Measurements from ENCODE around the gene AHCYL2.

DNA sequence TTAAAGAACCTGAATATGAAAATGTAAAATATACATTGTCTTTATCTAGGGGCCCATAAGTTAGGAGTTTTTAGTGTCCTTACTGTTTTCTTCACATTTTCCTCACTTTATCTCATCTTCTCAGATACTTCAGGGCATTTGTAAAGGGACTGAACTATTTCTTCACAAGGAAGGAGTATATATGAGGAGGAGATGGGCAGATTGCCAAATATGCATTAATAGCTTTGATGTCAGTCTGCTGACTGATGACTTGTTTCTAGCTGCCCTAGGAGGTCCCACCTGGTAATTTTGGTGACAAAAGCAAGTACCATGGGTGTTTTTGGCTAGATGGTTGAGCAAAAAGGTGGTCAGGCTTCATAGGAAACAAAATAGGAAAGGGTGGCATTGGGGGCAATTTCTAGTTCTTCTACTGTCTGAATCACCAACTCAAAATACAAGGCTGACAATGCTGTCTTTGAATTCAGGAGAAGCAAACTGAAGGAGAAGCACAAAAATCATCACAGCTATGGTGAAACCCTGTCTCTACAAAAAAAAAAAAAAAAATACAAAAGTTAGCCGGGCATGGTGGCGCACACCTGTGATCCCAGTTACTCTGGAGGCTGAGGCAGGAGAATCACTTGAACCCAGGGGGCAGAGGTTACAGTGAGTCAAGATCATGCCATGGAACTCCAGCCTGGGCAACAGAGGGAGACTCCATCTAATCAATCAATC lies 199.0 kb downstream of the AHCYL2 start:
- TF ChIP-seq CEBPB (IDR thresholded peaks at IDR 0.05; ENCODE audit: low read depth) (no peak), EZH2 (IDR thresholded peaks at IDR 0.05) (no peak), ELF1 (IDR thresholded peaks at IDR 0.05; ENCODE audit: borderline replicate concordance, low read depth) (no peak), FOSL1 (IDR thresholded peaks at IDR 0.05; ENCODE audit: low read depth) (no peak), RAD21 (IDR thresholded peaks at IDR 0.05; ENCODE audit: low read depth) (no peak), POLR2A (IDR thresholded peaks at IDR 0.05; ENCODE audit: borderline replicate concordance, extremely low read depth, insufficient read depth, insufficient read length) (no peak)
- TF ChIP-seq, protein P1, sequence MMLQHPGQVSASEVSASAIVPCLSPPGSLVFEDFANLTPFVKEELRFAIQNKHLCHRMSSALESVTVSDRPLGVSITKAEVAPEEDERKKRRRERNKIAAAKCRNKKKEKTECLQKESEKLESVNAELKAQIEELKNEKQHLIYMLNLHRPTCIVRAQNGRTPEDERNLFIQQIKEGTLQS (IDR thresholded peaks at IDR 0.05): no peak
- TF ChIP-seq, protein P2, sequence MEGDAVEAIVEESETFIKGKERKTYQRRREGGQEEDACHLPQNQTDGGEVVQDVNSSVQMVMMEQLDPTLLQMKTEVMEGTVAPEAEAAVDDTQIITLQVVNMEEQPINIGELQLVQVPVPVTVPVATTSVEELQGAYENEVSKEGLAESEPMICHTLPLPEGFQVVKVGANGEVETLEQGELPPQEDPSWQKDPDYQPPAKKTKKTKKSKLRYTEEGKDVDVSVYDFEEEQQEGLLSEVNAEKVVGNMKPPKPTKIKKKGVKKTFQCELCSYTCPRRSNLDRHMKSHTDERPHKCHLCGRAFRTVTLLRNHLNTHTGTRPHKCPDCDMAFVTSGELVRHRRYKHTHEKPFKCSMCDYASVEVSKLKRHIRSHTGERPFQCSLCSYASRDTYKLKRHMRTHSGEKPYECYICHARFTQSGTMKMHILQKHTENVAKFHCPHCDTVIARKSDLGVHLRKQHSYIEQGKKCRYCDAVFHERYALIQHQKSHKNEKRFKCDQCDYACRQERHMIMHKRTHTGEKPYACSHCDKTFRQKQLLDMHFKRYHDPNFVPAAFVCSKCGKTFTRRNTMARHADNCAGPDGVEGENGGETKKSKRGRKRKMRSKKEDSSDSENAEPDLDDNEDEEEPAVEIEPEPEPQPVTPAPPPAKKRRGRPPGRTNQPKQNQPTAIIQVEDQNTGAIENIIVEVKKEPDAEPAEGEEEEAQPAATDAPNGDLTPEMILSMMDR (IDR thresholded peaks at IDR 0.05 in 2 of 3, conservative IDR thresholded peaks at IDR 0.05 in 1 of 3; ENCODE audit: borderline replicate concordance in 1 of 3, insufficient read depth in 1 of 3, low read depth in 2 of 3, low read length in 2 of 3): no peak

Data from HCT116 (cell line).